HG02763 (cell line): ENCODE data around the gene PROM2.

Experiments used
- ATAC-seq: cut with Tn5 transposase; IDR thresholded peaks from one replicate; pipeline ENCODE4 v1.9.1; 2021; ENCODE audit warnings: mild to moderate bottlenecking, moderate library complexity; ENCODE audit not compliant: unreplicated experiment

Gene PROM2

DNA sequence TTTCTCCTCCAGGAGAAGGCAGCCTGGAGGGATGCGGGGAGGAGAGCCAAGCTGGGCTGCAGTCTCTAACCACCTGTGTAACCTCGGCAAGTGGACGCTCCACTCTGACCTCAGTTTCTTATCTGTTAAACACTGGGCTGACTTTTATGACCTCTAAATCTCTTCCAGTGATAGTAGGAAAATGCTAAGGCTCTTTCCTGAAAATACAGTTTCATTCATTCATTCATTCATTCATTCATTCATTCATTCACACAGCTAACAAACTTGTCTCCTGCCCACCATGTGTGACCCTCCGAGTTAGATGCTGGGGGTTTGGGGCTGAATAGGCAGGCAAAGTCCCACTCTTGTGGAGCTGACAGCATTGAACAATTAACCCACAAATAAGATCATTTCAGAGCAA, 9.3 kb downstream of the PROM2 start:
- no peak for ATAC-seq

GRCh38 chr2:95284886-95285541, 10.8 kb downstream of the PROM2 start:
- ATAC-seq = no peak

- ATAC-seq = no peak
These were observed 11.3 kb downstream of the PROM2 start for GRCh38 chr2:95285542-95285932.

DNA sequence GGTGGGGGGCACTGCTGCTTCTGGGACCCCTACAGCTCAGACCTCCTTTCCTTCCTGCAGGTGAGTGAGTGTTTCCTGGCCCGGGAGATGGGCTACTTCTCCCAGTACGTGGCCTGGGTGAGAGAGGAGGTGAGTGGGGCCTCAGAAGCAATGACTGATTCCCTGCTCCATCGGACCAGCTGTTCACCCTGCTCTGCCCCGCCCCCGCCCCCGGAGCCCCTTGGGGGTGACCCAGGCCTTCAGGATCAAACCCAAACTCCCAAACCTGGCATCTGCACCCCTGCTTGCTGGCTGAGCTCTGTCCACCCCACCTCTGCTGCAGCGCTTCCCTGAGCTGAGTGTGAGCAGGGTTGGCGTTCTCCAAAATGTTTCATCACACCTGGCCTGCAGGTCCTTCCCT, 13.1 kb downstream of the PROM2 start:
- no peak for ATAC-seq

GRCh38 chr2:95287806-95288205, 13.6 kb downstream of the PROM2 start:
- ATAC-seq = no peak

DNA sequence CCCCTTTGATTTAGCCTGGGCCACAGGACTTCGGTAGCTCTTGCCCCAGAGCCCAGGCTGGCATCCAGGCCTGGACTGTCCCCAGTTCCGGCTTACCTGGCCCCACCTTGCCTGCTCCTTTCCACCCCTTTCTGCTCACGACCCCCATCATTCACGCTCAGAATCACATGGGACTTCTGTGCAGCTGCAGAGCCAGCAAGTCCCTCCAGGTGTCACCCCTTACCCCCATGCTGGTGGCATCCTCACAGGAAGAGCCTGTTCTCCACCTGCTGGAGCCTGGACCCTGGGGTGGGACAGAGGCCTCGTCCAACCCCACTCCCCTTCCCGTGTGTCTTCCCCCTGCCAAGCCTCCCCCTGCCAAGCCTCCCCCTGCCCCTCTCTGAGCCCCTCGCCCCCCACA, 15.0 kb downstream of the PROM2 start:
- ATAC-seq = no peak

- ATAC-seq = no peak
These were observed 17.0 kb downstream of the PROM2 start for GRCh38 chr2:95291222-95291621.

- no peak for ATAC-seq
These were observed 18.5 kb downstream of the PROM2 start for GRCh38 chr2:95292623-95293260.

DNA sequence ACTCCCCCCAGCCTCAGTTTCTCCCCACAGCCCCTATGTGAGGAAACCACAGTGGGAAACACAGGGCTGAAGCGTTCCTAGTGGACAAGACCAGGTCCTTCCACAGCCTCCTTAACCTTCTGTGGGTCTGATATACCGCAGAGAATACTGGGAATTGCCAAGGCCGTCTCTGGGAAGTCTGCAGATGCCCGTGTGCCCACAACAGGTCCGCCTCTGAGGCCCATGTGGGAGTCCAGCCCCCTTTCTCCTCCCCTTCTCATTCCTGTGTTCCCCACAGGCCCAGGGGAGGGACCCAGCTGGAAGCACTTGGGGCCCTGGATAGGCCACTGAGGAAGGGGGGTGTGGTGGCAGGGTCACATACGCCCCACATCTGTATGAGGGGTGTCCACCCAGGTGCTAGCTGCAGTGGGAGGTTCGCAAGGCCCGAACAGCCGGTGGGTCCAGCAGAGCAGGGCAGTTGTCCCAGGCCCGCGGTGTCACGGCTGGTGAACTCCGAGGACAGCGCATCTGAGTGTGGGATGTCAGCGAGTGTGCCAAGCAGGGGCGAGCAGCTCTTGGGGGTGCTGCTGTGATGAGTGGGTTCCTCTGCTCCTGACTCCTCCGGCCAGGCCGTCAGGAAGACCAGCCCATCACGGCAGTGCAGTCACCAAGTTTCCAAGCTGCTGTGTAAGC, 20.5 kb downstream of the PROM2 start:
- ATAC-seq = no peak

GRCh38 chr2:95295376-95295775, 21.1 kb downstream of the PROM2 start:
- no peak for ATAC-seq

DNA sequence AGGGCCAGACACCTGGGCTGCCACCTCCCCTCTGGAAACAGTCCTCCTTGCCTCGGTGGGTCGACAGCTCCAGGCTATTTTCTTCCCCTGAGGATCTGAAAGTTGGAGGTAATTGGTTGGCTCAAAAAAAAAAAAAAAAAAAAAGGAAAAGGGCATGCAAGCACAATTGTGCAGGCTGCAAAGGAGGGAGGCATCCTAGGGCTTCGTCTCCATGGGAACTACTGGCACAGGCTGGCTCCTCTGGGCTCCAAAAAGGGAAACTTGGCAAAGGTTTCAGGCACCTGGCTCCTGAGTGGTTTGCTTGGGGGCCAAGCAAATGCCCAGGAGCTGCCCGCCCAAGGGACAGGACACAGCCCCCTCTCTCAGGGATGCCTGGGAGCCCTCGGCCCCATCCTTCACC, 21.8 kb downstream of the PROM2 start:
- ATAC-seq = no peak

- no peak for ATAC-seq
These were observed 22.7 kb downstream of the PROM2 start, which contains the start of gene KCNIP3 for GRCh38 chr2:95296880-95297487. Gene KCNIP3 (plus strand): TSS chr2:95297347. CDS start chr2:95297439, 92 bp downstream.

- ATAC-seq = no peak
These were observed 23.6 kb downstream of the PROM2 start for GRCh38 chr2:95297639-95298395.

DNA sequence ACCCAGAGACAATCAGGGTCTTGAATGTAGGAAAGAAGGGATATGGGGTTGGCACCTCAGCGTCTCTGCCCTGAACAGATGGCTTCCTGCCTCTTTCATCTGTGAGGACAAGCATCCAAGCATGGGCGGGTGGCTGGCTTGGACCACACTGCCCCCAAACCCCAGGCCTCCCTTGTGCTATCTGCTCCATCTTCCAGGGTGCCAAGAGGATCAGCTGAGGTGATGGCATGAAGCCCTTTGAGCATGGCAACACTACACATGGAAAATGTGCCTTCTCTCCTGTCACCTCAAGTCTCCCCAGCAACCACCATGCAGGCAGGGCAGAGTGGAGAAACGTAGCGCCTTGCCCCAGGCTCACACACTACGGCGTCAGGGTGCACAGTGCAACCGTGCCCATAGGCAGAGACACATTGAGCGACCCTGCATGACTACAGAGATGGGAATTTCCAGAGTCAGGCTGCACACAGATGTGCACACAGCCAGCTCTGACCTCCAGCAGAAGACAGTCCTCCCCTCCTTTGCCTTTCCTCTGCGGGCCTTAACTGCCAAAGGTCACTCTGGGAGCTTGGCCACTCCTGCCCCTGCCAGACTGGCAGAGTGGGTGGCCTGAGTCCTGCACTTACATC, 24.4 kb downstream of the PROM2 start:
- ATAC-seq = no peak

DNA sequence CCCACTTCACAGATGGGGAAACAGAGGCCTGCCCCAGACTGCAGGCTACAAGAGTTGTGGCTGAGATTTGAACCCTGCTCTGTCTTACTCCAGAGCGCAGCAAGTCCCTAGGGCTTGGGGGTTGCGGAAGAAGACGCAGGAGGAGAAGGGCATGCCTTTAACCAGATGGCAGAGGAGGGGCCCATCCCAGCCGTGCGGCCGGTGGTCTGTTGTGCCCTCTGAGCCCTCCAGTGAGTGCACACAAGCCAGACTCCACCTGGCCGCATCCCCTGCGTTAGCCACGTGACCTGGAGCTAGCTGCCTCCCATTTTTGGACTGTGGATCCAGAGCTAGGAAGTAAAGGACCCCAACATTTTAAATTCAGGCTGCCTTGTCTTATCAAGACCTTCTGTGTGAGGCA, 25.7 kb downstream of the PROM2 start:
- no peak for ATAC-seq

GRCh38 chr2:95300450-95300849, 26.2 kb downstream of the PROM2 start:
- no peak for ATAC-seq

DNA sequence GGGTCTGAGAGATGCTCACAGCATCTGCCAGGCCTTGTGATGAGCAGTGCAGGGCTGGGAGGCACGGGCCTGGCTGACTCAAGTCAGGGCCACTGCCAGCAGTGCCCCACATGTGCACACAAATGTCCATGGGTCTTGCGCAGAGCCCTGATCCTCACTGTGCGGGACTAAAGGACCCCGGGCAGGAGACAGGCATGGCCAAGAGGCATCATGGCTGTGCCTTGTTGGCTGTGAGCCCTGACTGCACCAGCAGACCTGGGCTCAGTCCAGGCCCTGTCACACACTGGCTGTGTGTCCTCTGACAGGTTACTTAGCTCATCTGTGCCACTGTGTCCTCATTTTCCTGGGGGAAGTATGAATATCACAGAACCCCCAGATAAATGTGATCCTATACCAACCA, 26.9 kb downstream of the PROM2 start:
- no peak for ATAC-seq

GRCh38 chr2:95301876-95302641, 27.8 kb downstream of the PROM2 start:
- no peak for ATAC-seq

GRCh38 chr2:95303191-95303919, 29.1 kb downstream of the PROM2 start:
- no peak for ATAC-seq
